IMR-90 (cell line): ENCODE results near the gene POLRMT. TPM values are rescaled to one million over a fixed set of nuclear protein-coding genes. Genes with fewer than 3 reads are reported as not detected.
A peak's percentile ranks its signal among the peaks of the same experiment; 100 is the strongest.

Experiments used
- ATAC-seq: fragments of 200-7000 bp; cut with Tn5 transposase; 2 replicates; pipeline ENCODE4 v1.9.1; 2020; ENCODE audit warnings: low read depth, mild to moderate bottlenecking, moderate library complexity
- BruUV-seq: library from RNA; stranded (reverse); fragments of 400-500 nt; replicated peaks from 2 replicates; lab custom pipeline; 2021; lab: Mats Ljungman, UMichigan
- CTCF ChIA-PET: fragments of 300-600 bp; formaldehyde crosslinking; extraction: SDS; loops from one replicate; lab custom pipeline; 2021; ENCODE audit warnings: antibody characterized with exemption; lab: Yijun Ruan, JAX
- POLR2A ChIA-PET: fragments of 300-600 bp; sonication (Branson Sonifier 250); formaldehyde crosslinking; loops from one replicate; lab custom pipeline; 2022; ENCODE audit warnings: antibody characterized with exemption; ENCODE audit not compliant: unreplicated experiment; lab: Charles Lee
- DNase-seq: peaks from one replicate; pipeline ENCODE4 v3.0.0; 2013
- H2AFZ ChIP-seq: replicated peaks from 2 replicates; pipeline ENCODE3; 2013; ENCODE audit warnings: low read length, mild to moderate bottlenecking; ENCODE audit not compliant: poor library complexity
- H2AK5ac ChIP-seq: 2 replicates; pipeline ENCODE4 v1.6.1; 2013; ENCODE audit warnings: low read depth, low read length, inconsistent platforms
- H2AK9ac ChIP-seq: replicated peaks from 2 replicates; pipeline ENCODE3; 2013; ENCODE audit warnings: mild to moderate bottlenecking, low read depth, low read length, moderate library complexity; ENCODE audit not compliant: poor library complexity
- H2BK120ac ChIP-seq: 2 replicates; pipeline ENCODE4 v1.6.1; 2013; ENCODE audit warnings: low read depth, low read length, inconsistent platforms
- H2BK15ac ChIP-seq: 3 replicates; pipeline ENCODE4 v1.6.1; 2013; ENCODE audit warnings: low read depth, low read length, inconsistent platforms
- H2BK20ac ChIP-seq: 2 replicates; pipeline ENCODE4 v1.6.1; 2013; ENCODE audit warnings: low read depth, mild to moderate bottlenecking, inconsistent platforms, low read length, moderate library complexity
- H2BK5ac ChIP-seq: 2 replicates; pipeline ENCODE4 v1.6.1; 2013; ENCODE audit warnings: mild to moderate bottlenecking, low read depth, low read length, inconsistent platforms; ENCODE audit not compliant: poor library complexity, severe bottlenecking
- H3K14ac ChIP-seq: replicated peaks from 2 replicates; pipeline ENCODE4 v1.6.1; 2013; ENCODE audit warnings: low read depth, low read length, inconsistent platforms
- H3K18ac ChIP-seq: 2 replicates; pipeline ENCODE4 v1.6.1; 2013; ENCODE audit warnings: low read depth, low read length, control low read depth
- H3K23ac ChIP-seq: 2 replicates; pipeline ENCODE4 v1.6.1; 2013; ENCODE audit warnings: low read depth, low read length, inconsistent platforms
- H3K27ac ChIP-seq: 2 replicates; pipeline ENCODE4 v1.5.1; 2013; ENCODE audit warnings: mild to moderate bottlenecking, control low read depth, low read length; ENCODE audit not compliant: insufficient read depth
- H3K27me3 ChIP-seq: 2 replicates; pipeline ENCODE4 v1.6.1; 2013; ENCODE audit warnings: low read length; ENCODE audit not compliant: control insufficient read depth, insufficient read depth
- H3K36me3 ChIP-seq: 2 replicates; pipeline ENCODE4 v1.6.1; 2013; ENCODE audit warnings: low read length, mixed read lengths; ENCODE audit not compliant: control insufficient read depth, insufficient read depth
- H3K4ac ChIP-seq: 2 replicates; pipeline ENCODE4 v1.6.1; 2013; ENCODE audit warnings: low read depth, low read length, inconsistent platforms
- H3K4me1 ChIP-seq: 2 replicates; pipeline ENCODE4 v1.6.1; 2013; ENCODE audit warnings: low read length, mixed read lengths; ENCODE audit not compliant: control insufficient read depth, insufficient read depth
- H3K4me2 ChIP-seq: 2 replicates; pipeline ENCODE4 v1.6.1; 2013; ENCODE audit warnings: low read depth, mild to moderate bottlenecking, control low read depth, low read length, moderate library complexity
- H3K4me3 ChIP-seq: 2 replicates; pipeline ENCODE4 v1.5.1; 2013; ENCODE audit warnings: low read depth, mild to moderate bottlenecking, control low read depth, low read length, moderate library complexity; ENCODE audit not compliant: insufficient read depth
- H3K56ac ChIP-seq: 2 replicates; pipeline ENCODE4 v1.6.1; 2013; ENCODE audit warnings: low read length, inconsistent platforms; ENCODE audit not compliant: insufficient read depth; ENCODE audit errors: extremely low read depth
- H3K79me1 ChIP-seq, 2 experiments: 2 replicates each; pipeline ENCODE4 v1.6.1; 2013; ENCODE audit warnings: low read length in 2 of 2, inconsistent platforms in 1 of 2, low read depth in 1 of 2
- H3K9ac ChIP-seq: 2 replicates; pipeline ENCODE4 v1.6.1; 2013; ENCODE audit warnings: low read depth, low read length, control low read depth
- H3K9me1 ChIP-seq: 2 replicates; pipeline ENCODE4 v1.6.1; 2013; ENCODE audit warnings: low read length, inconsistent platforms; ENCODE audit not compliant: insufficient read depth
- H3K9me3 ChIP-seq: 2 replicates; pipeline ENCODE4 v1.6.1; 2013; ENCODE audit warnings: low read length; ENCODE audit not compliant: control insufficient read depth, insufficient read depth
- H4K20me1 ChIP-seq: 2 replicates; pipeline ENCODE4 v1.6.1; 2013; ENCODE audit warnings: low read length, inconsistent platforms; ENCODE audit not compliant: insufficient read depth
- H4K5ac ChIP-seq: 2 replicates; pipeline ENCODE4 v1.6.1; 2013; ENCODE audit warnings: mild to moderate bottlenecking, low read depth, low read length, control low read depth
- H4K8ac ChIP-seq, 2 experiments: 2 replicates each; pipeline ENCODE4 v1.6.1; 2013; ENCODE audit warnings: low read depth in 2 of 2, low read length in 2 of 2, control low read depth in 1 of 2, inconsistent platforms in 1 of 2
- H4K91ac ChIP-seq: 2 replicates; pipeline ENCODE4 v1.6.1; 2013; ENCODE audit warnings: low read depth, low read length, inconsistent platforms; ENCODE audit not compliant: insufficient read depth
- BHLHE40 ChIP-seq: fragments of 150-350 bp; IDR thresholded peaks from 2 replicates; pipeline ENCODE4 v1.6.1; 2016; ENCODE audit warnings: mild to moderate bottlenecking, low read depth, low read length
- CEBPB ChIP-seq: IDR thresholded peaks from 2 replicates; pipeline ENCODE4 v1.6.1; 2012; ENCODE audit warnings: low read depth, low read length, improper control_type of control experiment
- ELK1 ChIP-seq: fragments of 150-350 bp; IDR thresholded peaks from 2 replicates; pipeline ENCODE4 v1.6.1; 2016; ENCODE audit warnings: low read depth, mild to moderate bottlenecking, low read length, moderate library complexity, borderline replicate concordance
- FOS ChIP-seq: fragments of 150-350 bp; IDR thresholded peaks from 2 replicates; pipeline ENCODE4 v1.6.1; 2016; ENCODE audit warnings: low read depth, low read length
- MAFK ChIP-seq: IDR thresholded peaks from 2 replicates; pipeline ENCODE4 v1.6.1; 2012; ENCODE audit warnings: low read depth, low read length, improper control_type of control experiment
- MAZ ChIP-seq: IDR thresholded peaks from 2 replicates; pipeline ENCODE4 v1.6.1; 2012; ENCODE audit warnings: low read depth, mild to moderate bottlenecking, low read length, improper control_type of control experiment, moderate library complexity, borderline replicate concordance
- MXI1 ChIP-seq: IDR thresholded peaks from 2 replicates; pipeline ENCODE4 v1.6.1; 2012; ENCODE audit warnings: low read depth, mild to moderate bottlenecking, low read length, moderate library complexity, borderline replicate concordance
- NFE2L2 ChIP-seq: fragments of 150-350 bp; IDR thresholded peaks from 2 replicates; pipeline ENCODE4 v1.6.1; 2016; ENCODE audit warnings: low read depth, mild to moderate bottlenecking, low read length
- POLR2A ChIP-seq: IDR thresholded peaks from 2 replicates; pipeline ENCODE4 v1.6.1; 2012; ENCODE audit warnings: mild to moderate bottlenecking, low read depth, low read length
- RAD21 ChIP-seq: IDR thresholded peaks from 2 replicates; pipeline ENCODE4 v1.6.1; 2012; ENCODE audit warnings: low read length, improper control_type of control experiment
- RCOR1 ChIP-seq: IDR thresholded peaks from 2 replicates; pipeline ENCODE4 v1.6.1; 2012; ENCODE audit warnings: mild to moderate bottlenecking, low read length, improper control_type of control experiment; ENCODE audit not compliant: insufficient replicate concordance
- RFX5 ChIP-seq: IDR thresholded peaks from 2 replicates; pipeline ENCODE4 v1.8.0; 2012; ENCODE audit warnings: low read depth, mild to moderate bottlenecking, low read length, moderate library complexity
- SMC3 ChIP-seq: fragments of 150-350 bp; IDR thresholded peaks from 2 replicates; pipeline ENCODE4 v1.6.1; 2016; ENCODE audit warnings: low read depth, mild to moderate bottlenecking, antibody characterized with exemption, low read length, moderate library complexity
- WGBS, 2 experiments: methylation state at CpG; one replicate each; pipeline versions ENCODE4 v1.1.5 to v1.1.7; 2013; ENCODE audit warnings: missing lambda C conversion rate in 2 of 2; ENCODE audit not compliant: insufficient read length in 1 of 2; ENCODE audit errors: extremely low coverage in 2 of 2; 5-methylcytosine and 5-hydroxymethylcytosine counted together
- dilution Hi-C: fragments of 300-500 bp; cut with HindIII; formaldehyde crosslinking; loops from one replicate; pipeline ENCODE4 v1.14.3; 2018; ENCODE audit warnings: low sequenced_read_pairs; ENCODE audit not compliant: unreplicated experiment
- in situ Hi-C: fragments of 300-500 bp; cut with MboI; formaldehyde crosslinking; loops from 3 replicates; pipeline ENCODE4 v1.14.3; 2019; ENCODE audit warnings: low sequenced_read_pairs, inconsistent platforms, mixed read lengths
- intact Hi-C: fragments of 100-400 bp; cut with micrococcal nuclease; formaldehyde crosslinking; loops from 2 replicates; pipeline ENCODE4 v1.10.0; 2022
- polyA plus RNA-seq, 3 experiments: library from polyadenylated mRNA; depleted of rRNA; stranded (reverse); fragments of >200 nt; gene quantifications; 2 replicates each; pipeline ENCODE4 v1.2.3, GENCODE V29; 2012; ENCODE audit warnings: low replicate concordance in 1 of 3
- total RNA-seq: library from RNA; depleted of rRNA; stranded (reverse); fragments of >200 nt; gene quantifications from 2 replicates; pipeline ENCODE4 v1.2.3, GENCODE V29; 2012
- TF ChIP-seq, protein P1 (sequence below): fragments of 150-350 bp; IDR thresholded peaks from 2 replicates; pipeline ENCODE4 v1.6.1; 2017; ENCODE audit warnings: mild to moderate bottlenecking, antibody characterized with exemption, low read length, low read depth

The POLRMT gene
- total and polyA plus RNA-seq, 2 of the 4 experiments (the other 2 are of a cell fraction): 9.9 to 29.6 TPM

DNA sequence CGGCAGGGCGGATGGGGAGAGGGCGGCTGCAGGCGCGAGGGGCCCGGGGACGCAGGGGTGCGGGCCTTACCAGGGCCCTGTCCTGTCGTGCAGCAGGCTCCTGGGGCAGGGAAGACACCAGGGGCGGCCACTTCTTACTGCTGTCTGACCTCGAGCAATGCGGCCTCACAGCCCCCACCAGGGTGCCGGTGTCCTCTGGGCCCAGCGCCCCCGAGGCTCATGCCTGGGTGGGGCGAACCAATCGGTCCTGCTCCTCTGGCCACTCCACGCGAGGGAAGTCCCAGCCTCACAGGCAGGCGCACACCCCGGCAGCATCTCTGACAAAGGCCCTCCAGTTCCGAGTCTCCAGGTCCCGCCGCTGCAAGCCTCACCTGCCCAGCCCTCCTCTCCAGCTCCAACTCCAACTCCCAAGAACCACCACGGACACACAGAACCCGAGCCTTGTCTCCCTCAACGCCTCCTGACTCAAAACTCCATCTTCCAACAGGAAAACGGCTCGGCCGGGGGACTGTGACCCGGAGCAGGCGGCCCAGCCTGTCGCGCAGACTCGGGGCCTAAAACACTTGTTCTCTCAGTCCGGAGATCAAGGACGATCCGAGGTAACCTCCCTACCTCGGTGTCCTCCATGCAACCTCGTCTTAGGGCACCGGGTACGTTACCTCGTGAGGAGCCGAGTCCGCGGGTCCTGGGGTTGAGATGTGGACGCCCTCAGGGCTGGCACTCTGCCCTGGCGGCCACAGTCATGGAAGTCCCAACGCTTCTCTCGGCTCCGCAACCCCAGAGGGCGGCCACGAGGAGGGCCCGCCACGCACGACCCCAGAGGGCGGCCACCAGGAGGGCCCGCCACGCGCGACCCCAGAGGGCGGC lies 12.8 kb upstream of the POLRMT start (continued):
- TF ChIP-seq MAZ: no peak

DNA sequence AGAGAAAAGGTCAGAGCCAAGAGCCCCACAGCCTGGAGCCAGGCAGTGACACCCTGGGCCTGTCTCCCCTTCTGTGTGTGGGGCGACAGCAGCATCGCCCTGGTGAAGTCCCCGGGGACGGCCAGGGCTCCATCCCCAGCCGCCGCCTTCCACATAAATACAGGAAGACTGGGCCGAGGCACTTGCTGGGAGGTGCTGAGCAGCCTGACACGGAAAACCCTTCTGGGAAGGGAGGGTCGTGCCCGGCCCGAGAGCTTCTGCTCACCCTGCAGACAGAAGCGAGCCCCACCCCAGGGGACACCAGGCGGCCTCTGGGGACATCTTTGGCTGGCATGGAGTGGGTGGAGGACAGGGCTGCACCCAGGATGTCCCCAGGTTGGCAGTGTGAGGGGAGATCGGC lies 11.5 kb upstream of the POLRMT start:
- Histone ChIP-seq H4K20me1 (peaks cover 5% of the 10 kb centered on the region; the same call in 1 of the 2 replicates), H2BK15ac (no peak overlapping the region), H3K56ac (no peak overlapping the region), H3K36me3 (peaks cover 39% of the 10 kb centered on the region), H3K9ac (no peak overlapping the region), H3K79me1 (no peaks in the 10 kb centered on the region; a peak in 1 of 4 replicates), H3K23ac (no peak overlapping the region), H2AK9ac (peak overlapping the region; percentile 42), H3K4me3 (no peak overlapping the region), H4K5ac (no peak overlapping the region), H3K9me3 (no peaks in the 10 kb centered on the region), H2AK5ac (no peak overlapping the region), H3K27ac (no peak overlapping the region), H2BK20ac (no peak overlapping the region), H3K4me1 (no peaks in the 10 kb centered on the region), H2BK5ac (no peak overlapping the region), H3K27me3 (no peaks in the 10 kb centered on the region), H3K4me2 (no peak overlapping the region), H4K8ac (no peak overlapping the region), H3K18ac (no peak overlapping the region), H2BK120ac (no peak overlapping the region), H3K14ac (no peak overlapping the region), H3K4ac (no peak overlapping the region), H2AFZ (no peak overlapping the region), H4K91ac (no peak overlapping the region), H3K9me1 (no peaks in the 10 kb centered on the region)
- DNase-seq: no peak
- intact Hi-C loops (no loop called here), dilution Hi-C loops (no loop called here), in situ Hi-C loops (no loop called here)
- ChIA-PET POLR2A (no interaction called here), CTCF (no interaction called here)
- no TSS peak for BruUV-seq
- WGBS, 2 experiments: 100% methylated on average over 1 of the region's 14 CpGs; no CpG with 5 or more reads in 1 of the 2 experiments
- no peak for ATAC-seq
- no peak for TF ChIP-seq MAZ
- TF ChIP-seq BHLHE40: no peak
- no peak for TF ChIP-seq CEBPB
- TF ChIP-seq POLR2A: no peak
- no peak for TF ChIP-seq MXI1
- TF ChIP-seq ELK1: no peak
- TF ChIP-seq, protein P1, sequence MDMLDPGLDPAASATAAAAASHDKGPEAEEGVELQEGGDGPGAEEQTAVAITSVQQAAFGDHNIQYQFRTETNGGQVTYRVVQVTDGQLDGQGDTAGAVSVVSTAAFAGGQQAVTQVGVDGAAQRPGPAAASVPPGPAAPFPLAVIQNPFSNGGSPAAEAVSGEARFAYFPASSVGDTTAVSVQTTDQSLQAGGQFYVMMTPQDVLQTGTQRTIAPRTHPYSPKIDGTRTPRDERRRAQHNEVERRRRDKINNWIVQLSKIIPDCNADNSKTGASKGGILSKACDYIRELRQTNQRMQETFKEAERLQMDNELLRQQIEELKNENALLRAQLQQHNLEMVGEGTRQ: no peak
- TF ChIP-seq FOS: no peak
- no peak for TF ChIP-seq NFE2L2
- TF ChIP-seq RCOR1: no peak
- TF ChIP-seq RFX5: no peak
- no peak for TF ChIP-seq SMC3
- no peak for TF ChIP-seq MAFK
- no peak for TF ChIP-seq RAD21
